ENCODE results near the gene MISFA.
"Not testable (repeated sequence)": the region's sequence is repeated elsewhere in the genome, so short reads cannot be mapped to it uniquely, and the experiment has no call there.

The MISFA gene

DNA sequence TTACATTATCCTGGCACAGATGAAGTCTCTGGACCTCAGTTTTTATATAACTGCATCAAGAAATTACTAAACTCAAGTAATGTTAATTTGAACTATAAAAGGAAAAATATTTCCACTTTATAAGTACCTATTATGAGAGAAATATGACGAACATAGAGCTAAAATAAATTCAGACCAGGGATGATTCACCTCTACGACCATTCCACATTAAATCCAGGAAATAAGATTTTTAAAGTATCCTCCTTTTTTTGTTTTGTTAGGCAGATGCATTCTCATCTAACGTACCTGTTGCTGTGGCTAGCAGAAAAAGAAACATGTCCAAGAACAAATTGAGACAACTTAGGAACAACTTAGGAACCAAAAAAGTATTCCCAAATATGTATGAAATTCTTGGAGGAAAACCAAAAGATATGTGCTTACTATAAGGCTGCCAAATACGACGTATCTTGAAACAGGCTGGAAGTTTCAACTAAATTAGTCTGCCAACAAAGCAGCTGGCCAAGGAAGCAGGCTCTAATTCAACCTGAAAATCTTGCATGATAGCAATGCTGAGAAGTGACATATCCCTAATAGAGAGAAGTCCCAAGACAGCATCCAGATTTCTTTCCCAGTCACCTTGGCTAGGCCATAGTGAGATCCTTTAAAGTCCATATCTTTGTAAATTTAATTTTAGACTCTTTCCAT, 18.9 kb downstream of the MISFA start:
- DNase-seq: no peak

GRCh38 chr11:18623707-18624106, 24.1 kb downstream of the MISFA start:
- DNase-seq: no peak

GRCh38 chr11:18624161-18624560, 24.6 kb downstream of the MISFA start:
- DNase-seq: no peak

DNA sequence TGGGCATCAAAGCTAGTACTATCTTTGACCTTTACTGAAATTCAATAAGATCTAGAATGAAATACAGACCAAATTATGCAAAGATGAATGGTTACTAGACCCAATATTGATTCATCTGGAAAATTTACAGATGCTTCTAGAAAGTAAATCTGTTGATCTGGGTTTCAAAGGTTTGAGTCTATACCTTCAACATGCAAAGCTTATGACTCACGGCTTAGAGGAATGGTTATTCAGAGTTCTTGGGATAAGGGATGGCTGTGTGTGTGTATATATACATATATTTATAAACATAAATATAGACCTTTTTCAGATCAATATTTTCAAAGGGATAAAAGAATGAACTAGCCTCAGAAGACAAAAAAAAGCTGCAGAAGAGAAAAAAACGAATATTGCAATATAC, 33.3 kb downstream of the MISFA start:
- no peak for DNase-seq

GRCh38 chr11:18633256-18634139, 33.9 kb downstream of the MISFA start:
- no peak for DNase-seq

GRCh38 chr11:18634140-18635032, 34.8 kb downstream of the MISFA start, which contains the start of gene SPTY2D1:
SPTY2D1 (minus strand) TSS chr11:18634342; CDS start chr11:18634257, 85 bp downstream.
- peak; percentile 99 for DNase-seq

- no peak for DNase-seq
Measured at GRCh38 chr11:18641677-18642076, 42.1 kb downstream of the MISFA start.

DNA sequence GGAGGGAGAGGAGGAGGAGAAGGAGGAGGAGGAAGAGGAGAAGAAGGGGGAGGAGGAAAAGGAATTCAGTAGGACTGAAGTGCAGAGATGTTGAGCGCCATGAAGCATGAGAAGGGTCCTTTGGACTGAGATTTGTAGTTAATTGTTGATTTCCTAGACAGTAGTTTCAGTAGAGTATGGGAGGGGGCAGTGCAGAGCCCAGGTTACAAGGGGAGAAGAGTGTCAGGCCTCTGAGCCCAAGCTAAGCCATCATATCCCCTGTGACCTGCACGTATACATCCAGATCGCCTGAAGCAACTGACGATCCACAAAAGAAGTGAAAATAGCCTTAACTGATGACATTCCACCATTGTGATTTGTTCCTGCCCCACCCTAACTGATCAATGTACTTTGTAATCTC, 43.4 kb downstream of the MISFA start:
- not testable (repeated sequence) for DNase-seq

DNA sequence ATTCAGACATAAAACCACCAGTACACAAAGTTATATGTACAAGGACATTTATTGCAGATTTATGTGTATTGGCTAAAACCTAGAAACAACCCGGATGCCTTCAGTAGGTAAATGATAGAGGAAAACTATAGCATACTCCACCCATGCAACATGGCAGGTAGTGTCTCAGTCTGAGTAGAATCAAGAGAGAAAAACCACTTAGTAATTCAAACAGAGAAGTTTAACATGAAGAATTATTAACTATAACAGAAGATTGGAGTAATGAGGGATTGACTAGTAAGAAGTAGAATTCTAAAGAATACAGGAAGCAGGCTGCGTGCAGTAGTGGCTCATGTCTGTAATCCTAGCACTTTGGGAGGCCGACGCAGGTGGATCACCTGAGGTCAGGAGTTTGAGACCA, 50.8 kb downstream of the MISFA start:
- no peak for DNase-seq

- DNase-seq: peak; percentile 63
Measured at GRCh38 chr11:18650859-18651557, 51.4 kb downstream of the MISFA start.
